Measurements from ENCODE around the gene LRCH4.

GRCh38 chr7:100630066-100630465 is 44.1 kb upstream of the LRCH4 start:
- TF ChIP-seq CTCF (conservative IDR thresholded peaks at IDR 0.05; ENCODE audit: low read length) = no peak
- no peak for TF ChIP-seq EZH2phosphoT487 (IDR thresholded peaks at IDR 0.05; ENCODE audit: borderline replicate concordance)

Data from Loucy (cell line).